GM10266 (cell line): ENCODE data around the gene MAGEC1.
"Not testable (repeated sequence)": the region's sequence is repeated elsewhere in the genome, so short reads cannot be mapped to it uniquely, and the experiment has no call there.

ENCODE experiments used
- DNase-seq: peaks from one replicate; pipeline ENCODE4 v3.0.0; 2012; ENCODE audit errors: extremely low spot score
- CTCF ChIP-seq: IDR thresholded peaks from 2 replicates; pipeline ENCODE4 v1.5.1; 2012; ENCODE audit warnings: mild to moderate bottlenecking, low read depth; ENCODE audit not compliant: control insufficient read depth, insufficient read depth; ENCODE audit errors: missing control alignments

The MAGEC1 gene

DNA sequence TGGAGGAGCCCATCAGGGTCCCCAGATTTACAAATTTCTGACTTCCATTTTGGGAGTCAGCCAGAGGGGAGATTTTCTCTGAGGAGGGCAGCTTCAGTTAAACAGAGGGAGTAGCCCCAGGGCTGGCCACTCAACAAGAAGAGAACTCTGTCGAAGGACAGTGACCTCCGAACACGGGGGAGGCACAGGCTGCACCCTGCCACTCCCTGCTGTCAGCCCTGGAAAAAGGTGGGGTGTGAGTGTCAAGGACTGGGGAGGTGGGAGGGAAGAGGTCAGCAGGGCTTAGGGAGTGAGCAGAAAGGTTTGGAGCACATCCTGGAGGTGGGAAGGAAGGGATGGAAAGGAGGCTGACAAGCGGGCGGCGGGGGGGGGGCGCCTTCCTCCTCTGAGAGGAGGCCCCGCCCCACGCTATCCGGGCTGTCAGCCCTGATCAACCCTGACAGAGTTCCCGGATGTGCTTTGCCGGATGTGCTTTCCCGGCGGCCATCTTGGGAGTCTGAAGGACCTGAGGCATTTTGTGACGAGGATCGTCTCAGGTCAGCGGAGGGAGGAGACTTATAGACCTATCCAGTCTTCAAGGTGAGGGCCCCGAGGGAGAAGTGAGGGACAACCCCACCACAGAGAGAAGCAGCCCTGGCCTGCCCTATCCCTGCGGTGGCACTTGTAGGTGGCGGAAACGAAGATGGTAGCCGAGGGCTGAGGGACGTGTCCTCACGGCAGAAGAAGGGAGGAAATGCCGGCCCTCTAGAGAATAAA, at the start of gene MAGEC1:
MAGEC1 (plus strand) TSS at position 495 of the 756 bp plus-strand sequence. CDS start 1,179 bp downstream, outside the sequence.
- TF ChIP-seq CTCF = no peak
- no peak for DNase-seq

- no peak for DNase-seq
- TF ChIP-seq CTCF = no peak
These were observed 46.2 kb upstream of the MAGEC1 start for GRCh38 chrX:141857479-141857878.

GRCh38 chrX:141879616-141880015, 24.1 kb upstream of the MAGEC1 start:
- DNase-seq = no peak
- TF ChIP-seq CTCF = no peak

- not testable (repeated sequence) for DNase-seq
These were observed 14.9 kb upstream of the MAGEC1 start for GRCh38 chrX:141888811-141889210.

- no peak for TF ChIP-seq CTCF
- no peak for DNase-seq
These were observed 9.0 kb upstream of the MAGEC1 start for GRCh38 chrX:141894733-141895132.

GRCh38 chrX:141897690-141898089, 6.0 kb upstream of the MAGEC1 start:
- no peak for TF ChIP-seq CTCF
- DNase-seq = no peak

GRCh38 chrX:141902366-141902765, 1.3 kb upstream of the MAGEC1 start:
- no peak for TF ChIP-seq CTCF
- DNase-seq = no peak

DNA sequence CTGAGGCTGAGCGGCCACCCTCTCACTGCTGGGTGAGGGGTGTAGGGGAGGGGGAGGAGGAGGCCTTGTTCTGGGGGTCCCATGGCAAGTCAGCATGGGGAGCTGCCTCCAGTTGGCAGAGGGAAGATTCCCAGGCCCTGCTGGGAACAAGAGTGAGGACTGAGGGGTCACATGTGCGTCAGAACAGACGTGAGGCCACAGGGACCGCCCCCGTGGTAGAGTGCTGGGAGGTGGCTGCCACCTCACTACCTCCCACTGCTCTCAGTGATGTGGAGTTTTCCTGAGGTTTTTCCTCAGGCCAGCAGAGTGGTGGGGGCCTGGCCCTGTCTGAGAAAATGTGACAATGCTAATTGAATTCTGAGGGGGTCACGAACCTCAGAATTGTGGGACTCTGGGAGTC, 568 bp downstream of the MAGEC1 start:
- no peak for DNase-seq
- TF ChIP-seq CTCF = no peak
